ENCODE results near the gene SCG5. TPM values are rescaled to one million over a fixed set of nuclear protein-coding genes. Genes with fewer than 3 reads are reported as not detected.

SCG5 gene
- polyA plus RNA-seq, 3 donors = 0.83 to 59.5 (median 3.4) TPM

GRCh38 chr15:32716216-32716914 is 74.9 kb downstream of the SCG5 start:
- no peak overlapping the region for H3K27ac ChIP-seq (ENCODE audit: low read depth, low read length)
- WGBS, 3 donors = 33 to 49% (median 41%) methylated on average over 13 of the region's 13 CpGs

- no peak overlapping the region for H3K27ac ChIP-seq (ENCODE audit: low read depth, low read length)
- WGBS, 3 donors = 14 to 22% (median 15%) methylated on average over 18 to 21 of the region's 21 CpGs
Observed at GRCh38 chr15:32716915-32717425, 75.5 kb downstream of the SCG5 start.

- H3K27ac ChIP-seq (ENCODE audit: low read depth, low read length) = no peak within 1 kb of the TSS
- 2 to 3% (median 2%) methylated on average over 67 to 99 of the region's 99 CpGs for WGBS, 3 donors
Observed at GRCh38 chr15:32717426-32718226, 76.1 kb downstream of the SCG5 start, which contains the start of gene GREM1. GREM1 (plus strand) TSS chr15:32718004; CDS start chr15:32730691, 12,687 bp downstream.

- 1 to 3% (median 2%) methylated on average over 58 to 60 of the region's 60 CpGs for WGBS, 3 donors
- H3K27ac ChIP-seq (ENCODE audit: low read depth, low read length) = no peak overlapping the region
Observed at GRCh38 chr15:32718227-32718820, 76.8 kb downstream of the SCG5 start.

- WGBS, 3 donors = 3 to 4% (median 3%) methylated on average over 67 to 70 of the region's 70 CpGs
- no peak overlapping the region for H3K27ac ChIP-seq (ENCODE audit: low read depth, low read length)
Observed at GRCh38 chr15:32718821-32719716, 77.6 kb downstream of the SCG5 start.

GRCh38 chr15:32721596-32721995 is 80.1 kb downstream of the SCG5 start:
- H3K27ac ChIP-seq (ENCODE audit: low read depth, low read length) = no peak overlapping the region
- 82 to 86% (median 85%) methylated on average over 6 of the region's 6 CpGs for WGBS, 3 donors

GRCh38 chr15:32722136-32722535 is 80.6 kb downstream of the SCG5 start:
- H3K27ac ChIP-seq (ENCODE audit: low read depth, low read length) = no peak overlapping the region

- WGBS, 3 donors = 64 to 73% (median 70%) methylated on average over 2 of the region's 2 CpGs
- H3K27ac ChIP-seq (ENCODE audit: low read depth, low read length) = no peak overlapping the region
Observed at GRCh38 chr15:32723171-32723948, 81.8 kb downstream of the SCG5 start.

- H3K27ac ChIP-seq (ENCODE audit: low read depth, low read length) = no peak overlapping the region
- 85 to 94% (median 88%) methylated on average over 10 of the region's 10 CpGs for WGBS, 3 donors
Observed at GRCh38 chr15:32729700-32730395, 88.3 kb downstream of the SCG5 start.

- H3K27ac ChIP-seq (ENCODE audit: low read depth, low read length) = no peak overlapping the region
- 46 to 65% (median 51%) methylated on average over 27 of the region's 27 CpGs for WGBS, 3 donors
Observed at GRCh38 chr15:32730677-32731654, 89.5 kb downstream of the SCG5 start.

- no peak overlapping the region for H3K27ac ChIP-seq (ENCODE audit: low read depth, low read length)
- WGBS, 3 donors = 79 to 83% (median 81%) methylated on average over 6 of the region's 6 CpGs
Observed at GRCh38 chr15:32732574-32733157, 91.2 kb downstream of the SCG5 start.

- 49 to 91% (median 77%) methylated on average over 3 of the region's 3 CpGs for WGBS, 3 donors
Observed at GRCh38 chr15:32733281-32733680, 91.8 kb downstream of the SCG5 start.

GRCh38 chr15:32735989-32736700 is 94.6 kb downstream of the SCG5 start:
- 70 to 93% (median 81%) methylated on average over 2 of the region's 2 CpGs for WGBS, 3 donors
- no peak overlapping the region for H3K27ac ChIP-seq (ENCODE audit: low read depth, low read length)

More at GRCh38 chr15:32733281-32733680, 91.8 kb downstream of the SCG5 start:
- H3K27ac ChIP-seq (ENCODE audit: low read depth, low read length) = no peak overlapping the region

GRCh38 chr15:32736701-32737061 is 95.2 kb downstream of the SCG5 start:
- H3K27ac ChIP-seq (ENCODE audit: low read depth, low read length) = no peak overlapping the region
- WGBS, 3 donors = 80 to 91% (median 88%) methylated on average over 2 of the region's 2 CpGs

- H3K27ac ChIP-seq (ENCODE audit: low read depth, low read length) = no peak overlapping the region
Observed at GRCh38 chr15:32737304-32737703, 95.8 kb downstream of the SCG5 start.

More at GRCh38 chr15:32737304-32737703, 95.8 kb downstream of the SCG5 start:
- WGBS, 3 donors = 89 to 93% (median 91%) methylated on average over 4 of the region's 4 CpGs
